ENCODE results near the gene ZWILCH.

ZWILCH gene

GRCh38 chr15:66558271-66558670 lies 53.1 kb downstream of the ZWILCH start:
- Mint-ChIP-seq H3K27me3 (no peaks in the 10 kb centered on the region), H3K4me3 (no peak overlapping the region), H3K27ac (no peak overlapping the region), H3K4me1 (ENCODE audit: low read depth) (no peaks in the 10 kb centered on the region), H3K9me3 (peaks cover 3% of the 10 kb centered on the region), H3K36me3 (ENCODE audit: low read depth) (peaks cover 11% of the 10 kb centered on the region)

- Mint-ChIP-seq H3K36me3 (ENCODE audit: low read depth) (no peaks in the 10 kb centered on the region), H3K9me3 (no peaks in the 10 kb centered on the region), H3K27me3 (no peaks in the 10 kb centered on the region), H3K4me1 (ENCODE audit: low read depth) (no peaks in the 10 kb centered on the region), H3K4me3 (no peak overlapping the region), H3K27ac (no peak overlapping the region)
Measured at GRCh38 chr15:66560856-66561525, 55.9 kb downstream of the ZWILCH start.

- Mint-ChIP-seq H3K36me3 (ENCODE audit: low read depth) (no peaks in the 10 kb centered on the region), H3K9me3 (no peaks in the 10 kb centered on the region), H3K4me1 (ENCODE audit: low read depth) (peaks cover 6% of the 10 kb centered on the region), H3K27ac (no peak overlapping the region), H3K4me3 (no peak overlapping the region), H3K27me3 (peaks cover 4% of the 10 kb centered on the region)
Measured at GRCh38 chr15:66563126-66563525, 58.0 kb downstream of the ZWILCH start.

- H3K4me1 Mint-ChIP-seq (ENCODE audit: low read depth) = peaks cover 6% of the 10 kb centered on the region
- no peak overlapping the region for H3K27ac Mint-ChIP-seq
- peaks cover 4% of the 10 kb centered on the region for H3K27me3 Mint-ChIP-seq
- no peaks in the 10 kb centered on the region for H3K36me3 Mint-ChIP-seq (ENCODE audit: low read depth)
- no peak overlapping the region for H3K4me3 Mint-ChIP-seq
- H3K9me3 Mint-ChIP-seq = no peaks in the 10 kb centered on the region
Measured at GRCh38 chr15:66563566-66564110, 58.5 kb downstream of the ZWILCH start.

- H3K4me3 Mint-ChIP-seq = no peak overlapping the region
- H3K4me1 Mint-ChIP-seq (ENCODE audit: low read depth) = peaks cover 6% of the 10 kb centered on the region
- H3K36me3 Mint-ChIP-seq (ENCODE audit: low read depth) = no peaks in the 10 kb centered on the region
- H3K9me3 Mint-ChIP-seq = no peaks in the 10 kb centered on the region
- no peak overlapping the region for H3K27ac Mint-ChIP-seq
- H3K27me3 Mint-ChIP-seq = peaks cover 4% of the 10 kb centered on the region
Measured at GRCh38 chr15:66564136-66565041, 59.3 kb downstream of the ZWILCH start.

- H3K27ac Mint-ChIP-seq = no peak overlapping the region
- H3K4me3 Mint-ChIP-seq = no peak overlapping the region
- H3K27me3 Mint-ChIP-seq = peaks cover 4% of the 10 kb centered on the region
- no peaks in the 10 kb centered on the region for H3K9me3 Mint-ChIP-seq
- H3K36me3 Mint-ChIP-seq (ENCODE audit: low read depth) = no peaks in the 10 kb centered on the region
- H3K4me1 Mint-ChIP-seq (ENCODE audit: low read depth) = peaks cover 6% of the 10 kb centered on the region
Measured at GRCh38 chr15:66565141-66565641, 60.1 kb downstream of the ZWILCH start.

GRCh38 chr15:66565741-66566144 lies 60.6 kb downstream of the ZWILCH start, which contains the start of gene LCTL:
LCTL (minus strand) TSS chr15:66565998; CDS start chr15:66565365, 633 bp downstream.
- H3K36me3 Mint-ChIP-seq (ENCODE audit: low read depth) = no peaks in the 10 kb centered on the region
- no peak within 1 kb of the TSS for H3K4me3 Mint-ChIP-seq
- H3K4me1 Mint-ChIP-seq (ENCODE audit: low read depth) = peaks cover 6% of the 10 kb centered on the region
- no peaks in the 10 kb centered on the region for H3K9me3 Mint-ChIP-seq
- no peak within 1 kb of the TSS for H3K27ac Mint-ChIP-seq
- H3K27me3 Mint-ChIP-seq = peaks cover 4% of the 10 kb centered on the region

- Mint-ChIP-seq H3K27me3 (peaks cover 4% of the 10 kb centered on the region), H3K9me3 (no peaks in the 10 kb centered on the region), H3K4me3 (no peak overlapping the region), H3K27ac (no peak overlapping the region), H3K4me1 (ENCODE audit: low read depth) (peaks cover 6% of the 10 kb centered on the region), H3K36me3 (ENCODE audit: low read depth) (no peaks in the 10 kb centered on the region)
Measured at GRCh38 chr15:66566963-66567531, 61.9 kb downstream of the ZWILCH start.

- Mint-ChIP-seq H3K36me3 (ENCODE audit: low read depth) (no peaks in the 10 kb centered on the region), H3K27ac (no peak overlapping the region), H3K27me3 (peaks cover 4% of the 10 kb centered on the region), H3K4me3 (no peak overlapping the region), H3K9me3 (no peaks in the 10 kb centered on the region), H3K4me1 (ENCODE audit: low read depth) (peaks cover 6% of the 10 kb centered on the region)
Measured at GRCh38 chr15:66567897-66568296, 62.8 kb downstream of the ZWILCH start.

- Mint-ChIP-seq H3K9me3 (no peaks in the 10 kb centered on the region), H3K4me3 (no peak overlapping the region), H3K4me1 (ENCODE audit: low read depth) (peaks cover 16% of the 10 kb centered on the region), H3K27me3 (peaks cover 4% of the 10 kb centered on the region), H3K36me3 (ENCODE audit: low read depth) (no peaks in the 10 kb centered on the region), H3K27ac (no peak overlapping the region)
Measured at GRCh38 chr15:66569461-66570137, 64.5 kb downstream of the ZWILCH start.

- Mint-ChIP-seq H3K27ac (no peak overlapping the region), H3K4me3 (no peak overlapping the region), H3K27me3 (peaks cover 4% of the 10 kb centered on the region), H3K9me3 (no peaks in the 10 kb centered on the region), H3K4me1 (ENCODE audit: low read depth) (peaks cover 16% of the 10 kb centered on the region), H3K36me3 (ENCODE audit: low read depth) (no peaks in the 10 kb centered on the region)
Measured at GRCh38 chr15:66570327-66570726, 65.2 kb downstream of the ZWILCH start.

- no peaks in the 10 kb centered on the region for H3K36me3 Mint-ChIP-seq (ENCODE audit: low read depth)
- H3K4me1 Mint-ChIP-seq (ENCODE audit: low read depth) = peaks cover 16% of the 10 kb centered on the region
- H3K27ac Mint-ChIP-seq = no peak overlapping the region
- no peaks in the 10 kb centered on the region for H3K9me3 Mint-ChIP-seq
- no peak overlapping the region for H3K4me3 Mint-ChIP-seq
- H3K27me3 Mint-ChIP-seq = peaks cover 4% of the 10 kb centered on the region
Measured at GRCh38 chr15:66570842-66571478, 65.8 kb downstream of the ZWILCH start.

GRCh38 chr15:66572146-66572545 lies 67.0 kb downstream of the ZWILCH start:
- H3K9me3 Mint-ChIP-seq = no peaks in the 10 kb centered on the region
- H3K27ac Mint-ChIP-seq = no peak overlapping the region
- H3K4me3 Mint-ChIP-seq = no peak overlapping the region
- peaks cover 11% of the 10 kb centered on the region for H3K4me1 Mint-ChIP-seq (ENCODE audit: low read depth)
- peaks cover under 1% of the 10 kb centered on the region for H3K27me3 Mint-ChIP-seq
- H3K36me3 Mint-ChIP-seq (ENCODE audit: low read depth) = no peaks in the 10 kb centered on the region

- no peaks in the 10 kb centered on the region for H3K36me3 Mint-ChIP-seq (ENCODE audit: low read depth)
- no peak overlapping the region for H3K27ac Mint-ChIP-seq
- H3K4me1 Mint-ChIP-seq (ENCODE audit: low read depth) = peaks cover 15% of the 10 kb centered on the region
- no peaks in the 10 kb centered on the region for H3K27me3 Mint-ChIP-seq
- no peaks in the 10 kb centered on the region for H3K9me3 Mint-ChIP-seq
- no peak overlapping the region for H3K4me3 Mint-ChIP-seq
Measured at GRCh38 chr15:66573348-66573718, 68.2 kb downstream of the ZWILCH start.

Data from stimulated activated naive CD8-positive, alpha-beta T cell treated with anti-CD3 and anti-CD28 coated beads, Interleukin-15, Interleukin-2, amounts not matched to agents 100 ng/mL and 50 ng/mL, for 24 hours (primary cell).